Activated naive CD4-positive, alpha-beta T cell treated with anti-CD3 and anti-CD28 coated beads, Interleukin-2, amount 50 U/mL, for 24 hours (primary cell): ENCODE measurements around the gene SORBS2.

Experiments used
- H3K27ac Mint-ChIP-seq: one replicate; pipeline ENCODE4 v1.8.0; 2021; ENCODE audit warnings: mild to moderate bottlenecking, mixed read lengths
- H3K27me3 Mint-ChIP-seq: one replicate; pipeline ENCODE4 v1.8.0; 2021; ENCODE audit warnings: mixed read lengths
- H3K36me3 Mint-ChIP-seq: one replicate; pipeline ENCODE4 v1.8.0; 2021; ENCODE audit warnings: mixed read lengths
- H3K4me1 Mint-ChIP-seq: one replicate; pipeline ENCODE4 v1.8.0; 2021; ENCODE audit warnings: mixed read lengths
- H3K4me3 Mint-ChIP-seq: one replicate; pipeline ENCODE4 v1.8.0; 2021; ENCODE audit warnings: mild to moderate bottlenecking, mixed read lengths
- H3K9me3 Mint-ChIP-seq: one replicate; pipeline ENCODE4 v1.8.0; 2021; ENCODE audit warnings: mixed read lengths

Gene SORBS2

DNA sequence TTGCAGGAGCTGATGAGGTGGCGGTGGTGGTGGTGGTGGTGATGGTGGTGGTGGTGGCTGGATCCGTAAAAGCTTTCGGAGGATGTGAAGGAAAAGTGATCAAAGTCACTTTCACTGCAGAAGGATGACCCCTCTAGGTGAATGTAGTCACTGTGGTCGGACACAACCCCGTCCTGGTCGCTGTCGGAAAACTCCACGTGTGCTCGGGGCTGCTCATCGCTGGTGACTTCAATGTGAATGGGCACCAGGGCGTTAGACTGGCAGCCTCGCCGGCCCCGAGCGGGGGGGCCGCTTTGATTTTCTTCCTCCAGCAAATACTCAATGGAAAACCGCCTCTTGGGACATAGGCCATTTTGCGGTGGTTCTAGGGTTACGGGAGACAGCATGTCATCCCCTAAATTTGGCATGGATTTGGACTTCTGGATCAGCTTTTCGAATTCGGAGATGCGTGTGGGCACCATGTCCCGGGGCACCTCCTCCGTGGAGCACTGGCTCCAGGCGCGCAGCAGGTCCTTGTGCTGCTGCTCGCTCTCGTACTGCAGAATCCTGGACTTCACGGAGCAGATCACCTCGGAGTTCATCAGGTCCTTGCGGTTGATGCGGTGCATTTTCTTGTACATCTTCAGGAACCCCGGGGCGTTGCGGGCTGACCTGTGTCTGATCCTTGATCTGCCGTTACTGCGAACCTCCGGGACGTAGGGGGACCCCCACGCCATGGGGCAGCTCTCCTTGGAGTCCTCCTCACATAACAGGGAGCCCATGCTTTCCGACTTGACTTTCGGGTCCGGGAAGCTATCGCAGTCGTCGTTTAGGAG is 188.3 kb downstream of the SORBS2 start:
- Mint-ChIP-seq H3K27me3 (peaks cover 5% of the 10 kb centered on the region), H3K27ac (no peak overlapping the region), H3K4me1 (no peaks in the 10 kb centered on the region), H3K36me3 (no peaks in the 10 kb centered on the region), H3K4me3 (no peak overlapping the region), H3K9me3 (no peaks in the 10 kb centered on the region)

DNA sequence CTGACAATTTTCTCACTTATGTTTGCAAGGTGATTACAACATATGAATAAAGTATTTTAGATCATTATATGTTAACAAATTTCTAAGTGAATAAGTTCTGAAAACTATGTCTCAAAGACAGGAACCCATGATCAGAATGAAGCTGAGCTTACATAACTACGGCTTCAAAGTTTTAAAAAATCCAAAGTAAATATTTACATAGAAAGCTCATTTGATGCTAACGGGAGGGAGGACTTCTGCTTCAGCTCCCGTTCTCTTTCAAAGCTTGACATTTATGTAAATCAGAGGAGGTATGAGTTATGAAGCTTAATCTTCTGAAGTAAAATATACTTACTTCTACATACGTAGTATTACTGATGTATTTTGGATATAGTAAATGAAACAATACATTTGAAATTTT is 203.8 kb downstream of the SORBS2 start:
- Mint-ChIP-seq H3K9me3 (no peaks in the 10 kb centered on the region), H3K27ac (no peak overlapping the region), H3K27me3 (peaks cover 3% of the 10 kb centered on the region), H3K4me1 (no peaks in the 10 kb centered on the region), H3K36me3 (no peaks in the 10 kb centered on the region), H3K4me3 (no peak overlapping the region)

DNA sequence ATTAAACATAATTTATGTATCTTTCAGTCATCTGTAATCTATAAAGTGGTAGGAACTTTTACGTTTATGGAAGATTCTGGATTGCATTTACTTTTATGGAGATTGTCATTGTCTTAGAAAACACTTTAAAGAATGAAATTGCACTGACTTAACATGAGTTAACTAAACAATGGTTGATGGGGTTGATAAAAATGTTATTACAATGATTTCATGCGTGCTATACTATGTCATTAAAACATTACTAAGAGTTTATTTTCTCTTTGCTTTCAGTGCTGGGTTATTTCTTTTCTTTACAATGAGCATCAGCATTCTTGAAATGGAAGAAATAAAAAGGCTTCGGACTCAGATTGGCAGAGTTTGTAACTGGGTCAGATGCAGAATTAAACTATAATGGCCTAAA is 209.6 kb downstream of the SORBS2 start:
- Mint-ChIP-seq H3K4me3 (no peak overlapping the region), H3K36me3 (no peaks in the 10 kb centered on the region), H3K27me3 (peaks cover 3% of the 10 kb centered on the region), H3K4me1 (no peaks in the 10 kb centered on the region), H3K9me3 (no peaks in the 10 kb centered on the region), H3K27ac (no peak overlapping the region)

DNA sequence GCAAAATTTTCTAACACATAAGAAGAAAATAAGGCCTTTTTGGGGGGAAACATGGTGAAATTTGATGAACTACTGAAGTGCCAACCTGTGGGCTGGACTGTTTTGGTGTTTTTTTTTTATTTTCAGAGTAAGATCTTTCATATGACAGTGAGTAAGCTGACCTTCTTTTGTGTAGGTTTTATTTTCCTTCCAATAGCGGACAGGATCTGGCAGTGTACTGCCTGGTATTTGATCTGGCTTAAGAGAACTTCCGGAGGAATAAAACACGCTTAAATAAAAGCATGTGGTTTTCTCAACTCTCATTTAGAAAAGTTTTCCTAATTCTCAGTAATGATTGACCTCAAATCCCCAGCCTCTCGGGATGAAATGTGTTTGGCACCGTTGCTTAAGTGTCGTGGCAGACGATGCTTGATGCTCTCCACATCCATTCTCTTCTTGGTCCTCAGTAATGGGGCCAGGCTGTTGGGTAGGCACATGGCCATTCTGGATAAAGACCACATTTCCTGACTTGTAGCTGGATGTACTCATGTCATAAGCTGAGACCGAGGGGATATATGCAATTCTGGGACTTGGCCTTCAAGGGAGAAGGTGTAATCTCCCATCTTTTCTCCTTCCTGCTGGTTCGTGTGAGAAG is 211.1 kb downstream of the SORBS2 start:
- no peaks in the 10 kb centered on the region for H3K9me3 Mint-ChIP-seq
- H3K36me3 Mint-ChIP-seq = no peaks in the 10 kb centered on the region
- no peaks in the 10 kb centered on the region for H3K4me1 Mint-ChIP-seq
- H3K27ac Mint-ChIP-seq = no peak overlapping the region
- H3K4me3 Mint-ChIP-seq = no peak overlapping the region
- H3K27me3 Mint-ChIP-seq = peaks cover 4% of the 10 kb centered on the region

DNA sequence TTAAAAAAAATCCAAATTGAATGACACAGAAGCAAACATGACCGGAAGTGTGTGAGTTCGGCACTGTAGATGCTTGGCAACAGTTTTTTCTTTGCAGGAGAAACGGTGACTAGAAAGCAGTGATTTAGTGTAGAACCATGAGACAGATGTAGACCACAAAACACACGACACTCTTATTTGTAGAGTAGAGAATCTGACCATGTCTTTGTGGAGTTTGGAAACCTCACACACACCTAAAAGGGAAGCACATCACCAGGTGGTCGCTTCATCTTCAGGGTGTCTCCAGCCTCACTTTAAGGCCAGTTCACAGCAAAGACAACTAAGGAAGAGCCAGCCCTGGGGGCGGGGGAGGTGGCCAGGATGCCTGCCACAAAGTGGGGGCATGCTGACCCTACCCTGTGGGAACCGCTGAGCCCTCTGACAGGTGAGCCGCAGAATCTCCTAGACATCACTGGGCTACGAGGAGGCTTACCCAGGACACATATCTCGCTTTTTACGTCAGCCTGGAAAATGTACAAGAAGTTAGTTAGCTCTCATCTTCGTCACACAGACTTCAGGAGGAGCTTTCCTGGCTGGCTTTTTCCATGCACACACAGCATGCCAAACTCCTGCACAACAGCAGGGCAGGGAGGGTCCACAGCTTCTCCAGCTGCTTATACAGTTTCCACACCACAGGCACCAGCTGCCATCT is 212.3 kb downstream of the SORBS2 start:
- H3K4me3 Mint-ChIP-seq = no peak overlapping the region
- no peak overlapping the region for H3K27ac Mint-ChIP-seq
- H3K27me3 Mint-ChIP-seq = peaks cover 6% of the 10 kb centered on the region
- no peaks in the 10 kb centered on the region for H3K9me3 Mint-ChIP-seq
- no peaks in the 10 kb centered on the region for H3K4me1 Mint-ChIP-seq
- no peaks in the 10 kb centered on the region for H3K36me3 Mint-ChIP-seq

DNA sequence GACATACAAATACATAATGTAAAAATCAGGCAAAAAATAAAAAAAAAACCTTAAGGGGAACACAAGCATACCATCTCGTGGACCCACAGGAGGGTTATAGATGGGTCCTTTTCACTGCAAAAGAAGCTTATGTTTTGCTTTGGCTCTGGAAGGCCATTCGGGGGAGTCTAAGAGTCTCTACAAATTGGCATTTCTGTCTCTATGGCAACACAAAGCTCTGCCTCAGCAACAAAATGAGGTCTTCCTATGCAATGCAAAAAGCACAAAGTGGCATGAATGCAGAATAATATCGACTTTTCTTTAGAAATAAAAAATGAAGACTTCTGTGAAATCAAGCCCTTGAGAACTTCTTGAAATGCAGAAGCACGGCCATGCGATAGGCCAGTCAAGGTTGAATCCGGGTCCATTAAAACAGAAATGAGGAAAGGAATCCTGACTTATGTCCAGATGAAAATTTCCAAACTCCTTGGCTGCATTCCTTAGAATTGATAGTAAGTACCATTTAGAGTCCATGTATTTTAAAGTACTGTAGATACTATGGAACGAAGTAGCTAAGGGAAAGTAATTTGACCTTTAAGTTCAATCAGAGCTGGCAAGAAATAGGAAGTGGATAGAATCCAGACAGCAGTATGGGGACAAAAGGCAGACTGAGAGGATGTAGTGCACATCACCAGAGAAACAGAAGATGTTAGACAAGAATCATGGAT is 213.0 kb downstream of the SORBS2 start:
- H3K4me1 Mint-ChIP-seq = no peaks in the 10 kb centered on the region
- H3K9me3 Mint-ChIP-seq = no peaks in the 10 kb centered on the region
- no peak overlapping the region for H3K4me3 Mint-ChIP-seq
- H3K27me3 Mint-ChIP-seq = peaks cover 6% of the 10 kb centered on the region
- H3K36me3 Mint-ChIP-seq = no peaks in the 10 kb centered on the region
- H3K27ac Mint-ChIP-seq = no peak overlapping the region

DNA sequence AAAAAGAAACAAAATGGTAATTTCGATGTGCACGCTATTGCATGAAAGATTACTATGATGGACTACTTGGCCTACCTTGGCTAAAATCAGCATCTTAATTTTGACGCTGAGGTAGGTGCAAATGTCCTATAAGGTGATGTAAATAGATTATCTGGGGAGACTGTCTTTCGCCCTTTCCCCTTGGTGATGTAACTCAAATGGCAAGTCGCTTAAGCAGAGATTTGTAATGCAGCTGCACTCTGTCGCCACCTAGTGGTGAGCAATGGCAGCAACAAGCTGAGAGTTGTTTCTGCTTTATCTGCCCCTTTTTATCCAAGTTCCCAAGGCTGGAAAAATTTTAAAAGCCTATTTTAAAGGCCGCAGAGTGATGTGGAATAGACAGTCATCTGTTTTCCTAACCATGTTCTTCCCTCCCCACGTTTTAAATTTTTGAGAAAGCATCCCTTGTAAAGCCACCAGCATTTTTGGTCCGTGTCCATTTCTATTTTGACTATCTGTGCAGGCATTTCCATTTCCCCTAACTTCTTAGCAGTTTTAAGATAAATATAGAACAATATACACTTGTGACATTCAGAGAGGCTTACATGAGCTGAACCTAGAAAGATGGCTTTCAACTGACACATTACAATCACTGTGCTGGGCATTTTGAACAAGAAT is 214.3 kb downstream of the SORBS2 start:
- no peaks in the 10 kb centered on the region for H3K9me3 Mint-ChIP-seq
- H3K4me1 Mint-ChIP-seq = no peaks in the 10 kb centered on the region
- no peaks in the 10 kb centered on the region for H3K36me3 Mint-ChIP-seq
- H3K27ac Mint-ChIP-seq = no peak overlapping the region
- peaks cover 9% of the 10 kb centered on the region for H3K27me3 Mint-ChIP-seq
- no peak overlapping the region for H3K4me3 Mint-ChIP-seq

DNA sequence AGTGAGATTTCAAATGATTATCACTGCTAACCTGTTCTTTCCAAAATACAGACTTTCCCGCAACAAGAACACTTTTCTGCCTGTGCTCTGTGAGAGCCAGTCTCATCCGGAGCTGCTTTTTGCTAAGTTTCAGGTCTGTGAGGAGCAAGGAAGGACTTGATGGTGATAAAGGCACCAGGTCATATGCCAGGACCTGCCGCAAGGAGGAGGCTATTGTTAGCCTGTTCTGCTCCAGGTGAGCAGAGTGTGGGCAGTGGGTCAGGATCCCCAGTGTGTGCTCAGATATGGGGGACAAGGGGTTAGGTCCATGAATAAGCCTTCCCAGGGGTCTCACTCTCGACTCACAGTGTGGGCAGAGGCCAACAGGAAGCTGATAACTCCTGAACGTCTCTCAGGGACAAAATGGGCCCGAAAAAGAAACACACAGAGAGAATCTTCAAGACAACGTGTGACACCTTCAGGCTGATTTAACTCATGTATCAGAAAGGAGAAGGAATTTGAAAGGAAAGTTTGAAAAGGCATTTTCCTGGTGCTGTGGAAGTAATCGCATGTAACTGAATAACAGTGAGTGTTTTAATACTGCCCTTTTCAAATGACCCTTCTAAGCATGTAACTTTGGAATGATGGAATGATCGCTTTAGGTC is 219.0 kb downstream of the SORBS2 start:
- H3K4me3 Mint-ChIP-seq = no peak overlapping the region
- H3K9me3 Mint-ChIP-seq = no peaks in the 10 kb centered on the region
- no peak overlapping the region for H3K27ac Mint-ChIP-seq
- peaks cover 19% of the 10 kb centered on the region for H3K27me3 Mint-ChIP-seq
- no peaks in the 10 kb centered on the region for H3K36me3 Mint-ChIP-seq
- H3K4me1 Mint-ChIP-seq = no peaks in the 10 kb centered on the region

DNA sequence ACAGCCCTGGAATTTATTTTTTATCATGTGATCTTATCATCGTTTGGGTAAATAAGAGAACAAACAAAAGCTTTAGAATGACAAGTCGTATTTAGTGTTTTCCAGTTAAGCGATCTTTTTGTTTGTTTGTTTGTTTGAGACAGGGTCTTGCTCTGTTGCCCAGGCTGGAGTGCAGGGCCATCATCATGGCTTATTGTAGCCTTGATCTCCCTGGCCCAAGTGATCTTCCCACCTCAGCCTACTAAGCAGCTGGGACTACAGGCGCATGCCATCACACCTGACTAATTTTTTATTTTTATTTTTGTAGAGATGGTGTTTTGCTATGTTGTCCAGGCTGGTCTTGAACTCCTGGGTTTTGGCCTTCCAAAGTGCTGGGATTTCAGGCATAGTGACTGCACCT is 219.6 kb downstream of the SORBS2 start:
- Mint-ChIP-seq H3K9me3 (no peaks in the 10 kb centered on the region), H3K36me3 (no peaks in the 10 kb centered on the region), H3K4me1 (peaks cover 5% of the 10 kb centered on the region), H3K27ac (no peak overlapping the region), H3K27me3 (peaks cover 24% of the 10 kb centered on the region), H3K4me3 (no peak overlapping the region)

DNA sequence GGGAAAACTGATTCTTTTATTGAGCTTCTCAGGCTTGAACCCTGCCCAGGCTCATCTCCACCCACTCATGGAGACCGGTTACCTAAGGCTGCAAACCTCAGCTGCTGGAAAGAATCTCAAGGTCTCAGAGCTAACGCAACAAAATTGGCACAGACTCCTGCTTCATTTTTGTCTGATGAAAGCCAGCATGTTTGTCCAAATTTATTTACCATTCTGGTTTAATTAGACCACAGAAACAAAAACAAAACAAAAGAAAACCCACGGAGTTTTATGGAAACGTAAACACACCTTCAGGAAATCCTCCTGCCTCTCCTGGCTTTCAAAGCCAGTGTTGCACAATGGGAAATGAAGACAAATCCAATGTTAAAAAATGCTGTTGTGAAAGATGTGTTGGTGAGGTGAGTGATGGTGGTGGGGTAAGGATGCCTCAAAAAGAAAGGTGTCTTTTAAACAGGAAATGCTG is 220.3 kb downstream of the SORBS2 start:
- Mint-ChIP-seq H3K27me3 (peaks cover 29% of the 10 kb centered on the region), H3K36me3 (no peaks in the 10 kb centered on the region), H3K4me3 (no peak overlapping the region), H3K4me1 (peaks cover 12% of the 10 kb centered on the region), H3K9me3 (no peaks in the 10 kb centered on the region), H3K27ac (no peak overlapping the region)

DNA sequence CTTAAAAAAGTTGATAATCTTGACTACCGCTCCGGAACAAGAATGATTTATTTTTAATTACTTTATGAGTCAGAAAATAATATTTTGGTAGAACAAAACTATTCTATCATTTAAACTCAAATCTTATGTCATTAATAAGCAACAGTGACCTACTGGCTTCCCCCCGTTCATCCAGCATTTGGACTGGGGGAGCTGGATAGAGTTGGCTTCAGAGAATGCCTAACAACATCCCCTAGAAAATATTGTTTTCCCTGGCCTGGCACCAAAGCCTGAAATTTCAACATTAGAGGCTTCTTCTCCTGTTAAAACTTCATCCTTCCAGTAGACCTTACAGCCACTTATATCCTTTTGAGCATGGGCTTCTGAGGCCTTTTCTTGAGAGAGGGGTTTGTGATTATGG is 221.0 kb downstream of the SORBS2 start:
- H3K27ac Mint-ChIP-seq = no peak overlapping the region
- H3K27me3 Mint-ChIP-seq = peaks cover 31% of the 10 kb centered on the region
- H3K36me3 Mint-ChIP-seq = no peaks in the 10 kb centered on the region
- H3K9me3 Mint-ChIP-seq = no peaks in the 10 kb centered on the region
- no peak overlapping the region for H3K4me3 Mint-ChIP-seq
- peaks cover 12% of the 10 kb centered on the region for H3K4me1 Mint-ChIP-seq

DNA sequence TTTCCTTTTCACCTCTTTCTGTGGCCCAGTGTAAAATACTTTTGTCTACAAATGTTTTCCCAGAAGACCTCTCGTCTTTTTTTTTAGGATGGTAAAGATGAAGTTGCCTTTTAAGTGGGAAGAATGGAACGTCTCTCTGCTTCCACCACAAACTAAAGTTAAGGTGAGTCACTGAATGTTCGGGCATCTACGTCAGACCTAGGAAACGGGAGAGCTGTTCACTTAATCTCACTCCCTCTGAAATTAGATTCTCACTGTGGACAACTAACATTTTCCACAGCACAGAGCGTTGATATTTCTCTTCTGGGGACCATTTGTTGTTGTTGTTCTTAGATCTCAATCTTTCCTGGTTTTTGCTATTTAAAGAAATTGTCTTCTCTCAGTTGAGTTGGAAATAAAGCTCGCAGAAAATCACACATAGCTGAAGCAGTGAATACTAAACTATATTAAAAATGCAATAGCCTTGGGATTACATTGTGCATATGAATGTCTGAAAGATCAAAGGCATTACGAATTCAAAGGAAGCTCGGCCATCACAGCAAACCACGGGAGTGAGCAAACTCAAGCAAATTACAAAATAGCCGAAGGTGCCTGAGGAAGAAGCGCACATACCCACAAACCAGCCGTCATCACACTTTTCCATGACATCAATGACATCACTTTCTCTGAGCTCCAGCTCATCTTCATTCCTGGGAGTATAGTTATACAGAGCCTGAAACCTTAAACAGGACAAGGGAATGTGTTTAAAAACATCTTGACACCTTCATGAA is 222.7 kb downstream of the SORBS2 start:
- Mint-ChIP-seq H3K4me1 (peaks cover 12% of the 10 kb centered on the region), H3K9me3 (no peaks in the 10 kb centered on the region), H3K27me3 (peaks cover 39% of the 10 kb centered on the region), H3K27ac (peak overlapping the region; percentile 33), H3K36me3 (no peaks in the 10 kb centered on the region), H3K4me3 (peak overlapping the region; percentile 28)

DNA sequence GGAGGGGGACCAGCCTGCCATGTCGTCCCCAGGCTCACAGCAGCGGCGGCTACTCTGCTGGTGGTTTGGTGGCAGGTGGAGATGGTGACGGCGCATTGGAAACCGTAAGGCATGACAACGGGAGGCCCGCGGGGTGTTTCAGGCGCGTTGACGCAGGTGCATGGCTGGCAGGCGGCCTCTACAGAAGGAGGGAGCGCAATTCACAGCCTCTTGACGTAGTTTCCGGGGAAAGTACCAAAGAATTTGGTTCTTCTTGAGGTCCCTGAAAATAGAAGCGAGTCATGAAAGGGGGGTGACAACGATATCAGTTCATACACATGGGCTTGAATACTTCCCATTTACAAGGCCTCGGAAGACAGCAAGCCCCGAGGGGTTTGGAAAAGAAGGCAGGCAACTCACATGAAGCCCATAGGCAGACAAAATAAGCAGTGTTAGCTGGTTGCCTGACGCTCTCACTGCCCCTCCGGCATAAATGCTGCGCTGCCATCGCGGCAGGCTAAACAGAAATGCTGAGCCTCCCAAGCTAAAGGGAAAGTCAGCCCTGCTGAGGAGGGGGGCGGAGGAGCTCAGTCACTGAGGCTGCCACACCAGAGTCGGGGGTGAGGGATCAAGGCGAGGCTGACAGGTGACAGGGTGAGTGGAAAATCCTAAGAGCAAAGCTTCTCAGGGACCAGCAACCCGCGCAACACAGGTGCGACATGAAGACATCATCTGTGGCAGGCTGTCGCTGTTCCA is 224.4 kb downstream of the SORBS2 start:
- H3K27ac Mint-ChIP-seq = peak overlapping the region; percentile 94
- peaks cover 12% of the 10 kb centered on the region for H3K4me1 Mint-ChIP-seq
- no peaks in the 10 kb centered on the region for H3K9me3 Mint-ChIP-seq
- H3K4me3 Mint-ChIP-seq = peak overlapping the region; percentile 84
- H3K27me3 Mint-ChIP-seq = peaks cover 42% of the 10 kb centered on the region
- H3K36me3 Mint-ChIP-seq = no peaks in the 10 kb centered on the region

DNA sequence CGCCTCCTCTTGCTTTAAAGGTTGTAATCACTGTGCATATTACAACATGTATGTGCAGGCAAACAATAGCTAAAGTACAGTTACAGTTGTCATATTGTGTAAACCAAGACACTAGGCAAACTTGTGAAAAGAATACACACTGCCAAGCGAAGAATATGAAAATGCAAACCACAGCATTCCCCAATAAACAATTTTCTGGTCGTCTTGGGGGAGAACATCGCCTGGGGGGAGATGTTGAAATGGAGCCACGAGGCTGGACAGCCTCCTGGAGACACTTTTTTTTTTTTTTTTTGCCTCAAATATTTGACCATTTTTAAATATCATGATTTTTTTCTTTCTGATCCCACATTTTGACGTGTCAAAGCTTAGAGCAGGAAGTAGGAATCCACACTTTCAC is 225.0 kb downstream of the SORBS2 start:
- Mint-ChIP-seq H3K9me3 (no peaks in the 10 kb centered on the region), H3K36me3 (no peaks in the 10 kb centered on the region), H3K27ac (no peak overlapping the region), H3K4me1 (peaks cover 12% of the 10 kb centered on the region), H3K27me3 (peaks cover 44% of the 10 kb centered on the region), H3K4me3 (peak overlapping the region; percentile 84)
